ENCODE results near the gene KRT86. TPM values are rescaled to one million over a fixed set of nuclear protein-coding genes. Genes with fewer than 3 reads are reported as not detected.

Gene KRT86
- polyA plus RNA-seq, 2 of the 4 experiments (the other 2 are of a cell fraction): 23.5 to 378 TPM

GRCh38 chr12:52232674-52233461 is 41.6 kb upstream of the KRT86 start, which contains the start of gene KRT7 (continued):
- TF ChIP-seq E2F6 (IDR thresholded peaks at IDR 0.05; ENCODE audit: borderline replicate concordance, low read depth) (no peak; the same call in 1 of the 2 replicates), ESRRA (IDR thresholded peaks at IDR 0.05; ENCODE audit: borderline replicate concordance, low read length) (no peak), GATA3 (IDR thresholded peaks at IDR 0.05; ENCODE audit: borderline replicate concordance) (peak; percentile 71), RCOR1 (IDR thresholded peaks at IDR 0.05; ENCODE audit: low read depth, low read length) (no peak), HES2 (IDR thresholded peaks at IDR 0.05) (no peak), POLR2A (IDR thresholded peaks at IDR 0.05; ENCODE audit: low read length) (peak; percentile 100), TFCP2L1 (CRISPR knock-in tag; IDR thresholded peaks at IDR 0.05) (peak; percentile 80), ELK1 (IDR thresholded peaks at IDR 0.05; ENCODE audit: low read depth, low read length) (no peak), MAZ (IDR thresholded peaks at IDR 0.05; ENCODE audit: borderline replicate concordance, low read depth, low read length) (no peak), MAFK (IDR thresholded peaks at IDR 0.05; ENCODE audit: partially characterized antibody) (no peak), NFE2L2 (conservative IDR thresholded peaks at IDR 0.05; ENCODE audit: low read length) (no peak), CHD4 (IDR thresholded peaks at IDR 0.05; ENCODE audit: borderline replicate concordance) (no peak), HMGXB4 (CRISPR knock-in tag; IDR thresholded peaks at IDR 0.05; ENCODE audit: borderline replicate concordance) (no peak; the same call in 1 of the 2 replicates), ZFP36 (IDR thresholded peaks at IDR 0.05; ENCODE audit: borderline replicate concordance, partially characterized antibody) (peak; percentile 93)

GRCh38 chr12:52233462-52234207 is 40.8 kb upstream of the KRT86 start:
- Histone ChIP-seq H3K9me3 (no peaks in the 10 kb centered on the region), H3K27ac (peak overlapping the region; percentile 97), H3K4me1 (peaks cover 73% of the 10 kb centered on the region), H3K4me3 (peak overlapping the region; percentile 93), H3K4me2 (peak overlapping the region; percentile 99)
- FAIRE-seq (no peak), ATAC-seq (peak in 1 of 2 experiments; percentile 2; a peak in 3 of 6 replicates), DNase-seq (ENCODE audit: low read depth in 1 of 2, low spot score in 1 of 2) (peak in 1 of 2 experiments; percentile 54)
- ChIA-PET CTCF (interaction anchor here (0.7 to 13.1 kb wide), 21 partner anchors 11 to 647 kb away, joined by 3 to 182 read pairs (median 5); partner anchors contain the start of gene KRT80), POLR2A (interaction anchor here (0.9 to 5.7 kb wide), 15 partner anchors 8 to 94 kb away, joined by 3 to 43 read pairs (median 7); partner anchors contain the start of gene KRT80)
- WGBS (ENCODE audit: missing lambda C conversion rate): 2% methylated on average over 33 of the region's 40 CpGs
- TF ChIP-seq CHD2 (IDR thresholded peaks at IDR 0.05; ENCODE audit: low read length, partially characterized antibody): peak; percentile 34
- TF ChIP-seq RFX5 (IDR thresholded peaks at IDR 0.05): no peak
- TF ChIP-seq BCL3 (IDR thresholded peaks at IDR 0.05): peak; percentile 91; the same call in 2 of the 3 replicates
- 0 out of 2 replicates have a peak, but pooled peaks have one; percentile 30 for TF ChIP-seq PHF8 (IDR thresholded peaks at IDR 0.05; ENCODE audit: borderline replicate concordance, low read depth)
- peak; percentile 71 to 86; a peak in 4 of 5 replicates for TF ChIP-seq JUN (IDR thresholded peaks at IDR 0.05)
- TF ChIP-seq FOSB (CRISPR knock-in tag; IDR thresholded peaks at IDR 0.05): 0 out of 2 replicates have a peak, but pooled peaks have one; percentile 37
